ES-I3 (cell line): ENCODE measurements around the gene RASSF5.

Source experiments
- H3K36me3 ChIP-seq: 2 replicates; pipeline ENCODE4 v1.6.1; 2013; ENCODE audit warnings: mild to moderate bottlenecking, low read length, control low read depth, moderate library complexity; ENCODE audit not compliant: insufficient read depth
- H3K4me1 ChIP-seq: 2 replicates; pipeline ENCODE4 v1.6.1; 2013; ENCODE audit warnings: mild to moderate bottlenecking, control low read depth, low read length; ENCODE audit not compliant: insufficient read depth
- H3K9ac ChIP-seq: 2 replicates; pipeline ENCODE4 v1.6.1; 2013; ENCODE audit warnings: low read depth, mild to moderate bottlenecking, low read length, moderate library complexity
- H3K9me3 ChIP-seq: 2 replicates; pipeline ENCODE4 v1.6.1; 2013; ENCODE audit warnings: mild to moderate bottlenecking, low read length, moderate library complexity; ENCODE audit not compliant: control insufficient read depth, insufficient read depth

Gene RASSF5

GRCh38 chr1:206469933-206470691, 37.2 kb upstream of the RASSF5 start, which contains the start of gene IKBKE:
Gene IKBKE (plus strand): TSS chr1:206470476. CDS start chr1:206473228, 2,752 bp downstream.
- Histone ChIP-seq H3K4me1 (peaks cover 27% of the 10 kb centered on the region), H3K9ac (peak within 1 kb of the TSS; percentile 69), H3K9me3 (no peaks in the 10 kb centered on the region)

GRCh38 chr1:206470692-206471414, 36.5 kb upstream of the RASSF5 start:
- peaks cover 27% of the 10 kb centered on the region for H3K4me1 ChIP-seq
- H3K36me3 ChIP-seq: no peaks in the 10 kb centered on the region
- H3K9ac ChIP-seq: peak overlapping the region; percentile 69
- H3K9me3 ChIP-seq: no peaks in the 10 kb centered on the region

More at GRCh38 chr1:206469933-206470691, 37.2 kb upstream of the RASSF5 start, which contains the start of gene IKBKE:
- H3K36me3 ChIP-seq: no peaks in the 10 kb centered on the region

- Histone ChIP-seq H3K36me3 (no peaks in the 10 kb centered on the region), H3K9me3 (no peaks in the 10 kb centered on the region), H3K9ac (peak overlapping the region; percentile 69), H3K4me1 (peaks cover 27% of the 10 kb centered on the region)
Observed at GRCh38 chr1:206471415-206471801, 35.9 kb upstream of the RASSF5 start.

GRCh38 chr1:206472024-206472423, 35.3 kb upstream of the RASSF5 start:
- H3K9ac ChIP-seq: no peak overlapping the region
- peaks cover 27% of the 10 kb centered on the region for H3K4me1 ChIP-seq
- no peaks in the 10 kb centered on the region for H3K9me3 ChIP-seq
- H3K36me3 ChIP-seq: no peaks in the 10 kb centered on the region

- no peak overlapping the region for H3K9ac ChIP-seq
- H3K9me3 ChIP-seq: no peaks in the 10 kb centered on the region
- peaks cover 27% of the 10 kb centered on the region for H3K4me1 ChIP-seq
- H3K36me3 ChIP-seq: no peaks in the 10 kb centered on the region
Observed at GRCh38 chr1:206472454-206472853, 34.9 kb upstream of the RASSF5 start.

GRCh38 chr1:206472886-206473285, 34.4 kb upstream of the RASSF5 start:
- Histone ChIP-seq H3K4me1 (peaks cover 27% of the 10 kb centered on the region), H3K9ac (no peak overlapping the region), H3K36me3 (no peaks in the 10 kb centered on the region), H3K9me3 (no peaks in the 10 kb centered on the region)

GRCh38 chr1:206476058-206476457, 31.3 kb upstream of the RASSF5 start:
- H3K4me1 ChIP-seq: peaks cover 25% of the 10 kb centered on the region
- H3K9ac ChIP-seq: no peak overlapping the region
- no peaks in the 10 kb centered on the region for H3K9me3 ChIP-seq
- H3K36me3 ChIP-seq: no peaks in the 10 kb centered on the region

GRCh38 chr1:206476591-206476990, 30.7 kb upstream of the RASSF5 start:
- Histone ChIP-seq H3K4me1 (peaks cover 24% of the 10 kb centered on the region), H3K36me3 (no peaks in the 10 kb centered on the region), H3K9me3 (no peaks in the 10 kb centered on the region)

GRCh38 chr1:206477110-206477509, 30.2 kb upstream of the RASSF5 start:
- peaks cover 19% of the 10 kb centered on the region for H3K4me1 ChIP-seq
- H3K9me3 ChIP-seq: no peaks in the 10 kb centered on the region
- no peaks in the 10 kb centered on the region for H3K36me3 ChIP-seq
- H3K9ac ChIP-seq: no peak overlapping the region

More at GRCh38 chr1:206476591-206476990, 30.7 kb upstream of the RASSF5 start:
- no peak overlapping the region for H3K9ac ChIP-seq

GRCh38 chr1:206477581-206478380, 29.6 kb upstream of the RASSF5 start:
- Histone ChIP-seq H3K9ac (no peak overlapping the region), H3K36me3 (no peaks in the 10 kb centered on the region), H3K9me3 (no peaks in the 10 kb centered on the region), H3K4me1 (peaks cover 13% of the 10 kb centered on the region)

- Histone ChIP-seq H3K4me1 (peaks cover 9% of the 10 kb centered on the region; the same call in 1 of the 2 replicates), H3K9ac (no peak overlapping the region), H3K9me3 (no peaks in the 10 kb centered on the region), H3K36me3 (no peaks in the 10 kb centered on the region)
Observed at GRCh38 chr1:206478746-206479145, 28.6 kb upstream of the RASSF5 start.

GRCh38 chr1:206479183-206480125, 27.9 kb upstream of the RASSF5 start:
- H3K36me3 ChIP-seq: no peaks in the 10 kb centered on the region
- H3K4me1 ChIP-seq: peaks cover 9% of the 10 kb centered on the region; the same call in 1 of the 2 replicates
- H3K9ac ChIP-seq: no peak overlapping the region
- no peaks in the 10 kb centered on the region for H3K9me3 ChIP-seq

GRCh38 chr1:206480211-206480610, 27.1 kb upstream of the RASSF5 start:
- no peaks in the 10 kb centered on the region for H3K36me3 ChIP-seq
- no peaks in the 10 kb centered on the region for H3K9me3 ChIP-seq
- no peak overlapping the region for H3K9ac ChIP-seq
- peaks cover 9% of the 10 kb centered on the region; the same call in 1 of the 2 replicates for H3K4me1 ChIP-seq
